IMR-90 (cell line): ENCODE results near the gene TRAF7. TPM values are rescaled to one million over a fixed set of nuclear protein-coding genes. Genes with fewer than 3 reads are reported as not detected.
A peak's percentile ranks its signal among the peaks of the same experiment; 100 is the strongest.

Experiments used
- ATAC-seq: fragments of 200-7000 bp; cut with Tn5 transposase; 2 replicates; pipeline ENCODE4 v1.9.1; 2020; ENCODE audit warnings: low read depth, mild to moderate bottlenecking, moderate library complexity
- BruUV-seq: library from RNA; stranded (reverse); fragments of 400-500 nt; replicated peaks from 2 replicates; lab custom pipeline; 2021; lab: Mats Ljungman, UMichigan
- CTCF ChIA-PET: fragments of 300-600 bp; formaldehyde crosslinking; extraction: SDS; loops from one replicate; lab custom pipeline; 2021; ENCODE audit warnings: antibody characterized with exemption; lab: Yijun Ruan, JAX
- POLR2A ChIA-PET: fragments of 300-600 bp; sonication (Branson Sonifier 250); formaldehyde crosslinking; loops from one replicate; lab custom pipeline; 2022; ENCODE audit warnings: antibody characterized with exemption; ENCODE audit not compliant: unreplicated experiment; lab: Charles Lee
- DNase-seq: peaks from one replicate; pipeline ENCODE4 v3.0.0; 2013
- H2AFZ ChIP-seq: replicated peaks from 2 replicates; pipeline ENCODE3; 2013; ENCODE audit warnings: low read length, mild to moderate bottlenecking; ENCODE audit not compliant: poor library complexity
- H2AK5ac ChIP-seq: 2 replicates; pipeline ENCODE4 v1.6.1; 2013; ENCODE audit warnings: low read depth, low read length, inconsistent platforms
- H2AK9ac ChIP-seq: replicated peaks from 2 replicates; pipeline ENCODE3; 2013; ENCODE audit warnings: mild to moderate bottlenecking, low read depth, low read length, moderate library complexity; ENCODE audit not compliant: poor library complexity
- H2BK120ac ChIP-seq: 2 replicates; pipeline ENCODE4 v1.6.1; 2013; ENCODE audit warnings: low read depth, low read length, inconsistent platforms
- H2BK15ac ChIP-seq: 3 replicates; pipeline ENCODE4 v1.6.1; 2013; ENCODE audit warnings: low read depth, low read length, inconsistent platforms
- H2BK20ac ChIP-seq: 2 replicates; pipeline ENCODE4 v1.6.1; 2013; ENCODE audit warnings: low read depth, mild to moderate bottlenecking, inconsistent platforms, low read length, moderate library complexity
- H2BK5ac ChIP-seq: 2 replicates; pipeline ENCODE4 v1.6.1; 2013; ENCODE audit warnings: mild to moderate bottlenecking, low read depth, low read length, inconsistent platforms; ENCODE audit not compliant: poor library complexity, severe bottlenecking
- H3K14ac ChIP-seq: replicated peaks from 2 replicates; pipeline ENCODE4 v1.6.1; 2013; ENCODE audit warnings: low read depth, low read length, inconsistent platforms
- H3K18ac ChIP-seq: 2 replicates; pipeline ENCODE4 v1.6.1; 2013; ENCODE audit warnings: low read depth, low read length, control low read depth
- H3K23ac ChIP-seq: 2 replicates; pipeline ENCODE4 v1.6.1; 2013; ENCODE audit warnings: low read depth, low read length, inconsistent platforms
- H3K27ac ChIP-seq: 2 replicates; pipeline ENCODE4 v1.5.1; 2013; ENCODE audit warnings: mild to moderate bottlenecking, control low read depth, low read length; ENCODE audit not compliant: insufficient read depth
- H3K27me3 ChIP-seq: 2 replicates; pipeline ENCODE4 v1.6.1; 2013; ENCODE audit warnings: low read length; ENCODE audit not compliant: control insufficient read depth, insufficient read depth
- H3K36me3 ChIP-seq: 2 replicates; pipeline ENCODE4 v1.6.1; 2013; ENCODE audit warnings: low read length, mixed read lengths; ENCODE audit not compliant: control insufficient read depth, insufficient read depth
- H3K4ac ChIP-seq: 2 replicates; pipeline ENCODE4 v1.6.1; 2013; ENCODE audit warnings: low read depth, low read length, inconsistent platforms
- H3K4me1 ChIP-seq: 2 replicates; pipeline ENCODE4 v1.6.1; 2013; ENCODE audit warnings: low read length, mixed read lengths; ENCODE audit not compliant: control insufficient read depth, insufficient read depth
- H3K4me2 ChIP-seq: 2 replicates; pipeline ENCODE4 v1.6.1; 2013; ENCODE audit warnings: low read depth, mild to moderate bottlenecking, control low read depth, low read length, moderate library complexity
- H3K4me3 ChIP-seq: 2 replicates; pipeline ENCODE4 v1.5.1; 2013; ENCODE audit warnings: low read depth, mild to moderate bottlenecking, control low read depth, low read length, moderate library complexity; ENCODE audit not compliant: insufficient read depth
- H3K56ac ChIP-seq: 2 replicates; pipeline ENCODE4 v1.6.1; 2013; ENCODE audit warnings: low read length, inconsistent platforms; ENCODE audit not compliant: insufficient read depth; ENCODE audit errors: extremely low read depth
- H3K79me1 ChIP-seq, 2 experiments: 2 replicates each; pipeline ENCODE4 v1.6.1; 2013; ENCODE audit warnings: low read length in 2 of 2, inconsistent platforms in 1 of 2, low read depth in 1 of 2
- H3K9ac ChIP-seq: 2 replicates; pipeline ENCODE4 v1.6.1; 2013; ENCODE audit warnings: low read depth, low read length, control low read depth
- H3K9me1 ChIP-seq: 2 replicates; pipeline ENCODE4 v1.6.1; 2013; ENCODE audit warnings: low read length, inconsistent platforms; ENCODE audit not compliant: insufficient read depth
- H3K9me3 ChIP-seq: 2 replicates; pipeline ENCODE4 v1.6.1; 2013; ENCODE audit warnings: low read length; ENCODE audit not compliant: control insufficient read depth, insufficient read depth
- H4K20me1 ChIP-seq: 2 replicates; pipeline ENCODE4 v1.6.1; 2013; ENCODE audit warnings: low read length, inconsistent platforms; ENCODE audit not compliant: insufficient read depth
- H4K5ac ChIP-seq: 2 replicates; pipeline ENCODE4 v1.6.1; 2013; ENCODE audit warnings: mild to moderate bottlenecking, low read depth, low read length, control low read depth
- H4K8ac ChIP-seq, 2 experiments: 2 replicates each; pipeline ENCODE4 v1.6.1; 2013; ENCODE audit warnings: low read depth in 2 of 2, low read length in 2 of 2, control low read depth in 1 of 2, inconsistent platforms in 1 of 2
- H4K91ac ChIP-seq: 2 replicates; pipeline ENCODE4 v1.6.1; 2013; ENCODE audit warnings: low read depth, low read length, inconsistent platforms; ENCODE audit not compliant: insufficient read depth
- CHD1 ChIP-seq: IDR thresholded peaks from 2 replicates; pipeline ENCODE4 v1.6.1; 2012; ENCODE audit warnings: low read depth, low read length, improper control_type of control experiment
- WGBS, 2 experiments: methylation state at CpG; one replicate each; pipeline versions ENCODE4 v1.1.5 to v1.1.7; 2013; ENCODE audit warnings: missing lambda C conversion rate in 2 of 2; ENCODE audit not compliant: insufficient read length in 1 of 2; ENCODE audit errors: extremely low coverage in 2 of 2; 5-methylcytosine and 5-hydroxymethylcytosine counted together
- dilution Hi-C: fragments of 300-500 bp; cut with HindIII; formaldehyde crosslinking; loops from one replicate; pipeline ENCODE4 v1.14.3; 2018; ENCODE audit warnings: low sequenced_read_pairs; ENCODE audit not compliant: unreplicated experiment
- in situ Hi-C: fragments of 300-500 bp; cut with MboI; formaldehyde crosslinking; loops from 3 replicates; pipeline ENCODE4 v1.14.3; 2019; ENCODE audit warnings: low sequenced_read_pairs, inconsistent platforms, mixed read lengths
- intact Hi-C: fragments of 100-400 bp; cut with micrococcal nuclease; formaldehyde crosslinking; loops from 2 replicates; pipeline ENCODE4 v1.10.0; 2022
- polyA plus RNA-seq, 3 experiments: library from polyadenylated mRNA; depleted of rRNA; stranded (reverse); fragments of >200 nt; gene quantifications; 2 replicates each; pipeline ENCODE4 v1.2.3, GENCODE V29; 2012; ENCODE audit warnings: low replicate concordance in 1 of 3
- total RNA-seq: library from RNA; depleted of rRNA; stranded (reverse); fragments of >200 nt; gene quantifications from 2 replicates; pipeline ENCODE4 v1.2.3, GENCODE V29; 2012

Gene TRAF7
- total and polyA plus RNA-seq, 2 of the 4 experiments (the other 2 are of a cell fraction), result 29.6 to 52.6 TPM

DNA sequence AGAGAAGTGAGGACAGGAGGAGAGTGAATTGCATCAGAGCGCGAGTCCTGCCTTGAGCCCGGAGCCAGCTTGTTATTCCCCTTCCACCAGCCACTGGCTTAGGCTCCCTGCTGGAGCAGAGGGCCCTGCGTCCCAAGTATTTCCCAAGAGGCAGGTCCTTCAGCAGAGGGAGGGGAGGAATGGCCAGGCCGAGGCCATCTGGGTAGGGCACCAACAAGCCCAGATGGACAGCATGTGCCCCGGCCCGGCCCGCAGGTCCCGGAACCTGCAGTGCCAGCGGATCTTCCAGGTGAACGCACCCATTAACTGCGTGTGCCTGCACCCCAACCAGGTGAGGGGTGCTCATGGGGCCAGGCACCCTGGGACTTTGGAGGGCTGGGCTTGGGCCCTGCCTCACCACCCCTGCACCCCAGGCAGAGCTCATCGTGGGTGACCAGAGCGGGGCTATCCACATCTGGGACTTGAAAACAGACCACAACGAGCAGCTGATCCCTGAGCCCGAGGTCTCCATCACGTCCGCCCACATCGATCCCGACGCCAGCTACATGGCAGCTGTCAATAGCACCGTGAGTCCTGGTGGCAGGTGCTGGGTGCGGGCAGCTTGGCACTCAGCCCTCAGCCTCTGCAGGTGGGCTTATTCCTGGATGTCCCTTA, 51.3 kb downstream of the TRAF7 start:
- Histone ChIP-seq H3K4me1 (peaks cover 7% of the 10 kb centered on the region), H2AK9ac (peak overlapping the region; percentile 93), H3K18ac (no peak overlapping the region), H3K14ac (no peak overlapping the region), H3K4me2 (no peak overlapping the region), H2BK15ac (no peak overlapping the region), H4K91ac (no peak overlapping the region), H2BK20ac (no peak overlapping the region), H2BK5ac (no peak overlapping the region), H3K36me3 (peaks cover 25% of the 10 kb centered on the region; the same call in 1 of the 2 replicates), H2AFZ (no peak overlapping the region), H3K4me3 (no peak overlapping the region), H2BK120ac (no peak overlapping the region), H3K79me1 (peaks cover 13 to 29% of the 10 kb centered on the region in 2 experiments), H3K27ac (no peak overlapping the region), H4K20me1 (peaks cover 5% of the 10 kb centered on the region; the same call in 1 of the 2 replicates), H3K9me1 (peaks cover 6% of the 10 kb centered on the region; the same call in 1 of the 2 replicates), H2AK5ac (peak overlapping the region; percentile 98; the same call in 1 of the 2 replicates), H3K4ac (no peak overlapping the region), H3K23ac (no peak overlapping the region), H3K27me3 (no peaks in the 10 kb centered on the region), H3K9me3 (no peaks in the 10 kb centered on the region), H4K8ac (no peak overlapping the region; a peak in 1 of 4 replicates), H3K56ac (no peak overlapping the region), H3K9ac (no peak overlapping the region), H4K5ac (no peak overlapping the region)
- ATAC-seq (no peak), DNase-seq (no peak)
- no TSS peak for BruUV-seq
- dilution Hi-C loops, result no loop called here
- WGBS, 2 experiments, result 94% methylated on average over 6 of the region's 23 CpGs; no CpG with 5 or more reads in 1 of the 2 experiments
- ChIA-PET POLR2A (no interaction called here), CTCF (no interaction called here)
- intact Hi-C loops, result no loop called here
- in situ Hi-C loops, result no loop called here
- no peak for TF ChIP-seq CHD1
